G401.6 (cell line): ENCODE results near the gene ARHGAP25.

ENCODE experiments used
- FAIRE-seq: peaks from 2 replicates; lab custom pipeline; 2012; peaks lifted over from hg19 to GRCh38; lab: Jason Lieb, UNC

ARHGAP25 gene

GRCh38 chr2:68833162-68833561, 98.6 kb downstream of the ARHGAP25 start:
- no peak for FAIRE-seq

GRCh38 chr2:68834737-68835376, 100.2 kb downstream of the ARHGAP25 start:
- no peak for FAIRE-seq

GRCh38 chr2:68835621-68836020, 101.0 kb downstream of the ARHGAP25 start:
- FAIRE-seq, result no peak

GRCh38 chr2:68837164-68837860, 102.7 kb downstream of the ARHGAP25 start:
- FAIRE-seq, result no peak

- FAIRE-seq, result no peak
These were observed 103.3 kb downstream of the ARHGAP25 start for GRCh38 chr2:68837861-68838341.

- FAIRE-seq, result no peak
These were observed 104.0 kb downstream of the ARHGAP25 start for GRCh38 chr2:68838641-68839040.

GRCh38 chr2:68839260-68839833, 104.7 kb downstream of the ARHGAP25 start:
- FAIRE-seq, result no peak

GRCh38 chr2:68845043-68845442, 110.4 kb downstream of the ARHGAP25 start:
- no peak for FAIRE-seq

GRCh38 chr2:68846091-68846490, 111.5 kb downstream of the ARHGAP25 start:
- FAIRE-seq, result no peak

GRCh38 chr2:68847751-68848150, 113.1 kb downstream of the ARHGAP25 start:
- no peak for FAIRE-seq

- FAIRE-seq, result no peak
These were observed 115.0 kb downstream of the ARHGAP25 start for GRCh38 chr2:68849579-68850030.

- no peak for FAIRE-seq
These were observed 115.9 kb downstream of the ARHGAP25 start for GRCh38 chr2:68850524-68850923.

GRCh38 chr2:68853035-68853434, 118.4 kb downstream of the ARHGAP25 start:
- no peak for FAIRE-seq

GRCh38 chr2:68853915-68854314, 119.3 kb downstream of the ARHGAP25 start:
- no peak for FAIRE-seq

GRCh38 chr2:68854476-68854875, 119.9 kb downstream of the ARHGAP25 start:
- FAIRE-seq, result no peak

GRCh38 chr2:68855550-68855949, 120.9 kb downstream of the ARHGAP25 start:
- FAIRE-seq, result no peak

- FAIRE-seq, result no peak
These were observed 122.7 kb downstream of the ARHGAP25 start for GRCh38 chr2:68857202-68857845.

GRCh38 chr2:68857855-68858456, 123.3 kb downstream of the ARHGAP25 start:
- no peak for FAIRE-seq

GRCh38 chr2:68860111-68860510, 125.5 kb downstream of the ARHGAP25 start:
- FAIRE-seq, result no peak

- no peak for FAIRE-seq
These were observed 126.7 kb downstream of the ARHGAP25 start for GRCh38 chr2:68861330-68861729.

- no peak for FAIRE-seq
These were observed 128.3 kb downstream of the ARHGAP25 start for GRCh38 chr2:68862889-68863288.

GRCh38 chr2:68863996-68864395, 129.4 kb downstream of the ARHGAP25 start:
- no peak for FAIRE-seq

- no peak for FAIRE-seq
These were observed 130.5 kb downstream of the ARHGAP25 start for GRCh38 chr2:68865108-68865507.
